Retina (tissue), 1 donor: Measurements from ENCODE around the gene RTN4.
"Not testable (repeated sequence)": the region's sequence is repeated elsewhere in the genome, so short reads cannot be mapped to it uniquely, and the experiment has no call there.

ENCODE experiments used
- DNase-seq: peaks from one replicate; pipeline ENCODE4 v3.0.0-alpha.2; 2016

Gene RTN4

GRCh38 chr2:55003706-55004639, 46.3 kb downstream of the RTN4 start:
- DNase-seq = no peak

- no peak for DNase-seq
Observed at GRCh38 chr2:55001716-55002115, 48.5 kb downstream of the RTN4 start.

- DNase-seq = no peak
Observed at GRCh38 chr2:55000341-55000740, 49.9 kb downstream of the RTN4 start.

DNA sequence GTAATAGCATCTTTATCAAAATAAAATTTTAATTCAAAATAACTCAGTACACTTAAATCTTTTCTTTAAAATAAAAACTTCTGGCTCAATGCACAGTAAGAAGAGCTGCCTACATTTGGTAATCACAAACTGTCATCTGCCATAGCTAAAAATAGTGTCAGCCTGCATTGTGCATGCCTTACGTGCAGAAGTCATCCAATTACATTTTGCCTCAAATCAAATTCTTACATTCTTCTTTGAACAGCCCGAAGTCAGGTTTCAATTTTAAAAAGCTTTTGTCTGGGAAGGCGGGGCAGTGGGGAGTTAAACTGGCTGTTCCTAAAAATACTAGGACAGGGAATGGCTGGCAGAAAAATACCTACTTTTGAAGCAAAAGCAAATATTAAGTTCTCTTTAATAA, 51.1 kb downstream of the RTN4 start:
- no peak for DNase-seq

- DNase-seq = no peak
Observed at GRCh38 chr2:54997826-54998225, 52.4 kb downstream of the RTN4 start.

GRCh38 chr2:54995553-54995952, 54.7 kb downstream of the RTN4 start:
- no peak for DNase-seq

- not testable (repeated sequence) for DNase-seq
Observed at GRCh38 chr2:54990694-54991093, 59.6 kb downstream of the RTN4 start.

- no peak for DNase-seq
Observed at GRCh38 chr2:54988612-54989011, 61.6 kb downstream of the RTN4 start.

DNA sequence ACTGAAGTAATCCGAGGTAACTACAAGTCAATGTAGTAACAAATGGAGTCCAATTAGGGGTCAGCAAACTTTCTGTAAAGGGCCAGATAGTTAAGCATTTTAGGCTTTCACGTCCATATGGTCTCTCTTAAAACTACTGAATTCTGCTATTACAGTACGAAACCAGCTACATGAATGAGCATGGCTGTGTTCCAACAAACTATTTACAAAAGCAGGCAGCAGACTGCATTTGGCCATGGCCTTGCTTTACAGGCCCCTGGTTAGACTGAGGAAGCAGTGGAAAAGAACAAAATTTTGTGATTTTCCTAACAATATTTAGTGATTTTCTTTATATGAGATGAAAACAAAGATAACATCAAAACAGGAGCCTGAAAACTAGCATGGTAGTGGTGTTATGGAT, 64.0 kb downstream of the RTN4 start:
- no peak for DNase-seq

GRCh38 chr2:54984476-54984875, 65.8 kb downstream of the RTN4 start:
- no peak for DNase-seq

DNA sequence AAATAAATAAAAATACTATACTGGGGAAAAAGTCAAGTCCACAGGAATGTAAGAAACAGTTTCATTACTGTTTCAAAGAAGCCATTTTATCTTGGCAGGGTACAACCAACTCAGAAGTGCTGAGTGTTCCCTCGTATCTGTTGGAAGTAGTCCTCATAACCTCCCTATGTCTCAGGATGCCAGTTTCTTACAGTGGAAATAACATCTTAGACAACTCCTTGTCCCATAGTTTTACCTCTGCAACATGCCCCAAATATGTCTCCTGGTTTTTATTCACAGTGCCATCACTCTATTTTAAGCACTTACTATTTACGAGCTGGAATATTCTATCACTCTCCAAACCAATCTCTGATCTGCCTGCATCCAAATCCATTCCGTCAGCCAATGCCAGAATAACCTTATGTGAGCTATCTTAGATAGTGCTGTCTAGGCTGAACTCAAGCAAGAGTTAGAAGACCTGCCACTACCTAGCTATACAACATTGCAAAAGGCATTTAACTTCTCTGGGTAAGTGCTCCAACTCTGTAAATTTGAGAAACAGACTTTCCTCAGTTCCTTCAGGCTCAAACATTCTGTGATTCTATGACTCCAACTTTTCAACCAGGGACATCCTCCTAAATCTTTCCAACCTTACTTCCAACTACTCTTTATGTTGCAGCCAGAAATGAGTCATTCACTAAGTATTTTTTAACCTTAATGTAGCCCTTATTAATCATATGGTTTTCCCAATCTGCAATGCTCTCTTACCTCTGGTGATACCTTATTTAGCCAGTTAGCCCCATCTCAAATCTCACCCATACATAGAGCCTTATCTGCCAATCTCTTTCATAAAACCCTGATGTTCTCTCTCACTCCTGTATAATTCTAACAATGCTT, 66.7 kb downstream of the RTN4 start:
- no peak for DNase-seq

DNA sequence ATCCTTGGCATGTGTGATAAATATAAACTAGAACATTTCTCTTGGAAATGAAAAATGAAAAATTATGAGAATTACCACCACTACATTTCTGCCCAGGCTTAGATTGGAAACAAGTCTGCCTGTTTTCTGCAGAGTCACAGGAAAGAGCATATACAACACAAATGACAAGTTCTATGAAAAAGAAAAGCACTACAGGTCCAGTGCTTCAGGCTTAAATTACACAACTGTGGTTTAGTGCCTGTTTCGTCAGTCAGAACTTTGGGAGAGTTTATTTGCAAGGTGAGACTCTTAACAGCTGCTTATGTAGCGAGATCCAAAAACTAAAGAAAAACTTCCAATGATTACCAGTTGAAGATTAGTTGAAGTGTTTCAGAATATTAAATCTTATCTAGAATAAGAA, 68.9 kb downstream of the RTN4 start:
- DNase-seq = no peak

DNA sequence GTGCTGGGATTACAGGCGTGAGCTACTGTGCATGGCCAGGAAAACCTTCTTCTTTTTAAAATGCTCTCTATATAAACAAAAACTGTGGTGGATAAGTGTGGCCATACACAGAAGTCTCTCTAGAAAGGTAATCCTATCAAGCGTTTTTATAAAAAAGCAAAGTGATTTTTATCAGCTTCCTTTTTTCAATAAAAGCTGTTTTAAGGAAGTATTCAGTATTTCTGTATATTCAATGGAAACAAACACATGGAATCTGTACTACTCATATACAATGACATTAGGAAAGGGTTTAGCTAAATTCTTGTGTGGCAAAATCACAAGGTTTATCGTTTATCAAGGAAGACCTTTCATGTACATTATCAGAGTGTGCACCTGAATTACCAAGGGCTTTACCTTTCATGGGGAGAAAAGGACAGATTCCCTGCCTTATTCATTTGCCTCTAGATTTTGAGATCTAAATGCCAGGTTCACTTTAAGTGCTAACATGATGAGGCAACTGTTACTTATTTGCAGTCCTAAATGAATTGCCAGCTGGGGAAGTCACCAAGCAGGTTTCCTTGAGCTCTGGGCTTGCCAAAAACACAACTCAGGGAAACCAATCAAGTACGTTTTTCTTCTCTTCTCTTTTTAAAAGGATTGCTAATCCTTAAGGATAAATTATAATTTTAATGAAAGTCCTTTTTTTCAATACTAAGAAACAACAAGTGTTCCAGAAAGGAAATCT, 70.8 kb downstream of the RTN4 start:
- DNase-seq = no peak

- DNase-seq = peak; percentile 33
Observed at GRCh38 chr2:54977149-54977548, 73.1 kb downstream of the RTN4 start.

GRCh38 chr2:54975598-54976492, 74.4 kb downstream of the RTN4 start:
- DNase-seq = no peak

- no peak for DNase-seq
Observed at GRCh38 chr2:54975175-54975574, 75.1 kb downstream of the RTN4 start.

GRCh38 chr2:54969940-54970338, 80.3 kb downstream of the RTN4 start:
- DNase-seq = no peak

GRCh38 chr2:54969295-54969939, 80.8 kb downstream of the RTN4 start:
- no peak for DNase-seq

DNA sequence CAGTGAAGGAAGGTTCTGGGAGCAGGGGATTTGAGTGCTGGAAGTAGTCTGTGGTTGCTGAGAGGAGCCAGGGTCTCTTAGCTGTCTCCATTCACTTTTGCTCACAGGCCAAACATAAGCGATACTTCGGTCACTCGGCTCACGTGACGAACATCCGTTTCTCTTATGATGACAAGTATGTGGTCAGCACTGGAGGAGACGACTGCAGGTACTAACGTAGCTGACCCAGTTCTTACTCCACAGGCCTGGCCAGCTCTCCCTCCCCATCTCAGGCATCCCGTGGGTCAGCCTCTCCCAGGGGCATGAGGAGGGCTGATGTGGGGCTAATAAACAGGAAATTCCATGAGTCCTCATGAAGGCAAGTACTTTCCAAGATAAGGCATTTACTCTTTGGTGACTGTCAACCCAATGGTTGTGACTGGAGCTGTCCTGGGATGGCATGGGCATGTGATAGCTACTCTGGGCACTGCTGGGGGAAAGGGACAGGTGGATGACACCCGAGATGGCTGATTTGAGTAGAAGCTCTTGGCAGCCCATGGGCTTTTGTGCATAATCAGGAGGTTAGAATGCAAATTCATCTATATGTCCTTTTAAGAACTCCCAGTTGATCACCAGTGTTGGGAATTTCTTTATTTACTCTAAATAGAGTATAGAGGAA, 81.6 kb downstream of the RTN4 start:
- no peak for DNase-seq

DNA sequence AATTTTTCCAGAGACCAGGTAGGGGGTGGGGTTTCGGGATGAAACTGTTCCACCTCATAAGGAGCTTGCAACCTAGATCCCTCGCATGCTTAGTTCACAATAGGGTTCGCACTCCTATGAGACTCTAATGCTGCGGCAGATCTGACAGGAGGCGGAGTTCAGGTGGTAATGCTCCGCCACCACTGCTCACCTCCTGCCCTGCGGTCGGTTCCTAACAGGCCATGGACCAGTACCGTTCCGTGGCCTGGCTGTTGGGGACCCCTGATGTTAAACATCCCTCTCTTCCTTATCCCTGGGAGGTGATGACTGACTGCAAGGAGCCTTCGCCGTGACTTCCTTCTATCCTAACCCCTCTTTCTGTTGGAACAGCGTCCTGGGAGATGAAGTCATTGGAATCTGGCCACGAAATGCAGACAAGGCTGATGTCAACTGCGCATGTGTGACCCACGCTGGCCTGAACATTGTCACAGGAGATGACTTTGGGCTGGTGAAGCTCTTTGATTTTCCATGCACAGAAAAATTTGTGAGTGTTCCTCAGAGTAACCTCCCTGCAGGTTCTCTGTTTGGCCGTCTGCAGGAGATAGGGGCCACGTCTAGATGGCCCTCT, 82.4 kb downstream of the RTN4 start:
- no peak for DNase-seq

DNA sequence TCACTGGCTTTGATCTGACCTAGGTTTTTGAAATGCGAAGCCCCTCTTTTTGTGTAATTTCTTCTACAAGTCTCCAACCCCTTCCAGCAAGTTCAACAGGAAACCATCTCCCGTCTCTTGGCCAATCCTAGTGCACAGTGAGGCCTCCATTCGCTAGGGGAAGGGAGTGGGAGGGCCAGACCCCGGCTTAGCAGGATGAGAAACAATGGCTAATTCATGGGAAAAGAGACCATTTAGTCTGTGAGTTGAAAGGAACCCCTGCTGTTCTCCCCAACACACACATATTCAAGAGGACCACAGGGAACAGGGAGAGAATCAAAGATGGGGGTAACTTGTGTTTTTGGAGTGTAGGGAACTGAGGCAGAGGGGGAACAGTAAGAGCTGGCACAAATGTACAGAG, 83.0 kb downstream of the RTN4 start:
- peak; percentile 39 for DNase-seq
